HG03558 (cell line): ENCODE results near the gene WDSUB1.
A peak's percentile ranks its signal among the peaks of the same experiment; 100 is the strongest.

Experiments used
- ATAC-seq: cut with Tn5 transposase; IDR thresholded peaks from one replicate; pipeline ENCODE4 v1.9.1; 2021; ENCODE audit warnings: moderate number of reproducible peaks; ENCODE audit not compliant: unreplicated experiment; ENCODE audit errors: extremely low read depth

Gene WDSUB1

DNA sequence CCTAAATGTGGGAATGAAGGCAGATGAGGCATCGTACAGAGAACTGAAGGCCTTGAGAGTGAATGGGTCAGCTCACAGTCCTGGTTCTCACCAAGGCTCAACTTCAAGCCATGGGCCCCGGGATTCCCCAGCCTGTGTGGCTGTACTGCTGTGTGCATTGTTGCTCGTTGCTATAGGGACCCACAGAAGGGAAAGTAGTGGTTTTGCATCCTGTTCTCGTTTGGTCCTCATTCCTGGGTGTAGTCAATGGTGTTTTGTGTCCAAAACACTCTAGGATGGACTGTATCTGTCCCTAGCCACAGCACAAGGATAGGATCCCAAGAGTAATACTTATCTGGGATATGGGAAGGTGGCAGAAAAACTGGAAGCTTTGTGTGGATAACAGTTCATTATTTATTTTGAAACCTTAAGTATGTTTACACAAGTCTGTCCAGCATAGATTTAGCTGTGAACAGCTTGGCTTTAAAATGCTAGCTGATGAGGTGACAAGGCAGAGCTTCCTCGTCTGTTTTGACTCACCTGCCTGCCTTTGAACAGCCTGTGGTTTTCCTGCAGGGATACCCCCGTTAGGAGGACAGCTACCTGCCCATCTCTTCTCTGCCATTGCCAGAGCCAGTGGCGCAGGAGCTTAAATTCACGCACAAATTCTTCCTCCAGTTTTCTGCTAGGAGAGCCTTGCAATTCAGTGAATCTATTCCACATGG lies 85.0 kb downstream of the WDSUB1 start:
- ATAC-seq: peak; percentile 96

DNA sequence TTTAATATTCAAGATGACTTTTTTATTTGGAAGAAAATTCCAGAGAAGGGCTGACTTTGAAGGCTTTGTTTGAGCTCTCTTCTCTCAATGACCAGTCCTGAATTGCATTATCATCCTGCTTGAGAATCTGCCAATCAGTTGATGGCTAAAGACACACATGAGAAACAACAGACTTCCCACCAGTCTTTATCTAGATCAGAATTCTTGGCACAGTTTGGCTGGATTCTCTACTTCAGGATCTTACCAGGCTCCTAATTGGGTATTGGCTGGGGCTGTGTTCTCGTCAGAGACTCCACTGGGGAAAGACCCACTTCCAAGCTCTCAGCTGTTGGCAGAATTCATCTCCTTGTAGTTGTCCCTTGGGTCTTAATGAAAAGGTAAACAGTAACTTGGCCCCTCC lies 86.0 kb downstream of the WDSUB1 start:
- ATAC-seq: no peak

DNA sequence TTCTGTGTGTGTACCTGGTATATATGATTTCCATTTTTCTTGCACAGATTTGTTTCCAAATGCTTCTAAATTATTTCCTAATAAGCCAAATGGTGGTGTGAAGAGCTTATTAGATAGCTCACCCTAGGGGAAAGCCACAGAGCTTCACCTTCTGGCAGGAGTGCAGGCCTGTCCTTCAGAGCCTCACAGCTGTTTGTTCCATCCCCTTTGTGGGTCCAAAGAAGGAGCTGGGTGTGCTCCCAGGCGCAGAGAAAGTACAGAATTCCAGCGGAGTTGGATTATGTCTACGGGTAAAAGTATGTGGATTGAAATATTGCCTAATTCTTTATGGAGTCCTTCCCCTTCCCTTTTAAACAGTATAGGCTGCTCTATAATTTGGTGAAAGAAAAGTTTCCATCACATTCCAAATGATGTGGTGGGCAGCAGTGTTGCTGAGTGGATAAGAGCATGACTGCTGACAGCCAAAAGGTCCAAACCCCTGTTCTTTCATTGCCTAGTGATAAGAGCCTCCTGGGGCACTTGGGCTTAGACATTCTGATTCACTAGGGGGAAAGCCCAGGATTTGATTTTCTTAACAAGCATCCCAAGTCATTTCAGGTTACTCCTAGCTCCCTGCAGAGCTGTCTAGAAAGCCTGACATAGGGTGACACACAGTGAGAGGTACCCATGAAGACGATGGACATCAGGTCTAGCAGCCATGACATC lies 86.6 kb downstream of the WDSUB1 start:
- no peak for ATAC-seq

DNA sequence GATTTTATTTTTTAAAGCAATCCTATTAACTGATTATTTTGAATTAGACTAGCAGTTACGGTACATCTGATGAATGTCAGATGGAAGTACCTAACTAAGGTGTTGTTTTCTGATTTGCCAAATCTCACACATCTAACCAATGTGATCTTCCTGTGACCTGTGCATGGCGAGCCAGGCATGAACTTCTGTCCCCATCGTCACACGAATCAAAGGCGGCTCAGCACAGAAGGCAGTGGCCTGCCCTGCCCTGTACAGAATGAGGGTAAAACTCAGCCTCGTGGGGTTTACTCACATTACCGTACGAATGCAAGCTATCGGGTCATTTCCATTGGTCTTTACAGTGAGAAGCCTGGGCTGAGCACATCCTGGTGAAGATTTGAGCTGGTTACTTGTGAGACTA lies 87.3 kb downstream of the WDSUB1 start:
- ATAC-seq: no peak

DNA sequence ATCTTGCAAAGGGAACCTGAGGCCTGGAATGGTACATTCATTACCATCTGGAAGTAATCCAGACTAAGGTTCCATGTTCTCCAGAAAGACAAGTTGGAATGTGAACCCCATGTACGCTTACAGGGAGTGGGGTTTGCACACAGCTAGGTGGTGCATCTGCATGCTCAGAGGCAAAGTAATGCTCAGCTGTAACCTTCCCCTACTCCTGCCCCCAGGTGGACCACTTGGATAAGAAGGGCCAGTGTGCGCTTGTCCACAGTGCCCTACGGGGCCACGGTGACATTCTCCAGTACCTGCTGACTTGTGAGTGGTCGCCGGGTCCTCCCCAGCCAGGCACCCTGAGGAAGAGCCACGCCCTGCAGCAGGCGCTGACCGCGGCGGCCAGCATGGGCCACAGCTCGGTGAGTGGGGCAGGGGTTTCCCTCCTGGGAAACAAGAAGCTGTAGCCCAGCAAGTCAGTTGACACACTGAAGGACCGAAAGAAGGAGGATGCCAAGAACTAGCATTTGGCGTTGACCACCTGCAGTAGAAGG lies 90.0 kb downstream of the WDSUB1 start:
- no peak for ATAC-seq

DNA sequence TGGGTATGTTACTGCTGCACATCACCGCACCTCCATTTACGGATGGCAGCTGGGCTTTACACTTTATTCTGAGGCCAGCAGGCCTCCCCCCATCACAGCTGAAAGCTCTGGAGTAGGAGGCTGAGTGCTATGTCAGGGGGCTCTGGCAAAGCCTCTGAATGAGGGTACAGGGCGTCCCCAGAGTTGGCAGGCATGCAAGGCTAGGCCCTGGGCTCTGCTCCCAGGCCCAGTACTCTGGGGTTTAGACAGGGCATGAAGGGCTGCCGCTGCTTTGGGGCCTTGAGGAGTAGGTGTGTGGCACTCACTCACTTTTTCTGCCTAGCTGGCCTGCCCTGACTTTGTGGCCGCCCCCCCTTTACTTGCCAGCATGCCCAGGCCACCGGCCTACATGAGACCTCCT lies 90.8 kb downstream of the WDSUB1 start:
- ATAC-seq: no peak

DNA sequence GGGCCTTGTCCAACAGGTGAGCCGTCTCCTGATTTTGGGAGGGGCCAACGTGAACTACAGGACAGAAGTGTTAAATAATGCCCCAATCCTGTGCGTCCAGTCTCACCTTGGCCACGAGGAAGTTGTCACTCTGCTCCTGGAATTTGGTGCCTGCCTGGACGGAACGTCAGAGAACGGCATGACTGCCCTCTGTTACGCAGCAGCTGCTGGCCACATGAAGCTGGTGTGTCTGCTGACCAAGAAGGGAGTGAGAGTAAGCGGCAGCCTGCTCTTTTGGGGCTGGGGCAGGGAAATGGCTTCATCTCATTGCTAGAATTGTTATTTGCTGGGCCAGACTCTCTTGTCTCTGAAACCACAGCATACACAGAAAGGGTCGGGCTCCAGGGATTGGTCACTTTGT lies 92.3 kb downstream of the WDSUB1 start:
- no peak for ATAC-seq

DNA sequence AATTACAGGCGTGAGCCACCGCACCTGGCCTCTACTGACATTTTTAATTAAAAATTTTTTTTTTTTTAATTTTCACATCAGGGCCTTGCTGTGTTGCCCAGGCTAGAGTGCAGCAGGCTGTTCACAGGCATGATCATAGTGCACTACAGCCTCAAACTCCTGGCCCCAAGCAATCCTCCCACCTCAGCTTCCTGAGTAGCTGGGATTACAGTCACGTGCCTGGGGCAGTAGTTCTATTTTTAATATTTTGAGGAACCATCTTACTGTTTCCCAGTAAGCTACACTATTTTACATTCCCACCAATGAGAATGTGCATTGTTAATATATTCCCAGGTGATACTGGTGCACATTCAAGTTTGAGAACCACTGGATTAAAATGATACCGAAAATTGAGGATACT lies 92.7 kb downstream of the WDSUB1 start:
- ATAC-seq: no peak

DNA sequence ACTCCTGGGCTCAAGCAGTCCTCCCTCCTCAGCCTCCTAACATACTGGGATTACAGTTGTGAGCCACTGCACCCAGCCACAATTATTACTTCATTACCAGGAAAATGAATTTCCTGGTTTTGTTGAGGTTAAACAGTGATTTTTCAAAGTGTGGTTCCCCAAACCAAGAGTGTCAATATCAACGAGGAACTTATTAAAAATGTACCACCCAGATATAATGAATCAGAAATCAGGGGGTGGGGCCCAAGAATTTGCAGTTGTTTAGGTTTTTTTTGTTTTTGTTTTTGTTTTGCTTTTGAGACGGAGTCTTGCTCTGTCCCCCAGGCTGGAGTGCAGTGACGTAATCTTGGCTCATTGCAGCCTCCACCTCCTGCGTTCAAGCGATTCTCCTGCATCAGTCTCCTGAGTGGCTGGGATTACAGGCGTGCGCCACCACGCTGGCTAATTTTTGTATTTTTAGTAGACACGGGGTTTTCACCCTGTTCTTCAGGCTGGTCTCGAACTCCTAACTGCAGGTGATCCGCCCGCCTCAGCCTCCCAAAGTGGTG lies 94.1 kb downstream of the WDSUB1 start:
- ATAC-seq: no peak

DNA sequence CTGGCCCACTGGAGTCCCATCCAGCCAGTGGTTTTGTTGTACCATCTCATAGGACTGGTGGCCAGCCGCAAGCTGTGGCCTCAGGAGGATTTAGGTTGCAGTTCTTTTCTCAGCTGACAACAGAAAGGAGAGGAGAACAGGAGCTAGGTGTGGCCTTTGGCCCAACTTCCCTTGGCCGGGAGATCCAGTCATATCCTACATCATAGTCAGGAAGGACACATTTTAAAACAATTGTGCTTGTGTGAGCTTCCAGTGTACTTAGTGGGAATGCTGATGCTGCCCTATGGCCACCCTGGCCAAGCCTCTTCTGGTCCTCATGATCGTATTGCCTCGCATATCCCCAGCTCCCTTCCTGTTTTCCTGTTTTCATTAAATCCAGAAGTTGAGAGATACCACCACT lies 98.1 kb downstream of the WDSUB1 start:
- no peak for ATAC-seq

DNA sequence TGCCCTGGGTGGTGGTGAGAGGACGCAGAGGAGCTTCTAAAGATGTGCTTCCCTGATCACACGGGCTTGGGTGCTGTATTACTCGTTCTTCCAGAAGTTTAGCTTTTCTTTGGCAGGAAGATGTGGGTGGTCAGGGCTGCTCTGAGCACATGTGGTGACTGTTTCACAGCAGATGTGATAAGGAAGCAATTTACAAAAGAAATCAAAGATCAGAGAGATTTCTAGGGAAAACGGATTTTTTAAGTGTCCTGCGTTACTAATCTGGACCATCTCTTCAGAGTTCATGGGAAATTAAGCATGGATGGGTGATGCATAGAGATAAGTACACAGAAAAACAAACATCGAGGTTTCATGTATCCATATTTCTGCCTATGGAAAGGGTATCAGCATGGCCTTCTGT lies 99.4 kb downstream of the WDSUB1 start:
- no peak for ATAC-seq

DNA sequence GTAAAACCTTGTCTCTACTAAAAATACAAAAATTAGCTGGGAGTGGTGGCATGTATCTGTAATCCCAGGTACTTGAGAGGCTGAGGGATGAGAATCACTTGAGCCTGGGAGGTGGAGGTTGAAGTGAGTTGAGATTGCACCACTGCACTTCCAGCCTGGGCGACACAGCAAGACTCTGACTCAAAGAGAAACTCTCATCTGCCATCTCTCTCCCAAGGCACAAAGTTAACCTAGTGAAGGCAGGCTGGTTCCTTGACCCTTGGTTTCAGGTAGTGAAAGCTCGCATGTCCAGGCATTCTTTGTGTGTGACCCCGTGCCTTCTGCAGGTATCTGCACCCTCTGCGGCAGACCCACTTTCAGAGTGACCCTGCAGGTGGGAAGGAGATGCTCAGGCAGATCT lies 100.0 kb downstream of the WDSUB1 start:
- no peak for ATAC-seq
